ENCODE results near the gene PLAU.

The PLAU gene

DNA sequence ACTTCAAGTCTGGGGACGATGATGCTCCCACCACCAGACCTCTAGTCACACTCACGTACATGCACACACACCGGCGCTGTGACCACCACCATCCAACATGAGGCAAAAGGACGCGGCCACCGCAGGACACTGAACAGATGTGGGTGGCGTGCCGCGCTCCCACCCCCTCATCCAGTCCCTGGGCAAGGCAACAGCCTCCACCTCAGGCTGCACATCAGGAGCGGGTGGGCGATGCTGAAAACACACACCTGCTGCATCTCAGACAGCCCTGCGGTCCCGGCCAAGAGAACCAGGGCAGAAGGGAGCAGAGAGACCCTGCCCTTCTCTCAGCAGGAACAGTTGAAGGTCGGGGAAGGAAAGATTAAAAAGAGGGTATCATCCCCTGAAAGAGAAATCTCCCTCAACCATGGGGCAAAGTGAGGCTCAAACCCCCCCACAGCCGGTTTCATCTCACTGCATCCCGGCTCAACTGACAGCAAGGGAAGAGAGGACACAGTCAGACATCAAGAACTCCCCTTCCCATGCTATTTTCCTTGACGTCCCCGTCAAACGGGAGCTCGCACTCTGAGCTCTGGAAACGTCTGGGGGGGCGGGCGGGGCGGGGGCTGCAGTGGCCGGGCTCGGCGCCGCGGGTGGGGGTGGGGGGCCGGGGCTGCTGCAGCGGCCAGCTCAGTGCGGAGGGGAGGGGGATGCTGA, 37.6 kb upstream of the PLAU start:
- no peak overlapping the region for H3K27ac ChIP-seq (ENCODE audit: low read depth, low read length, poor library complexity, severe bottlenecking)

DNA sequence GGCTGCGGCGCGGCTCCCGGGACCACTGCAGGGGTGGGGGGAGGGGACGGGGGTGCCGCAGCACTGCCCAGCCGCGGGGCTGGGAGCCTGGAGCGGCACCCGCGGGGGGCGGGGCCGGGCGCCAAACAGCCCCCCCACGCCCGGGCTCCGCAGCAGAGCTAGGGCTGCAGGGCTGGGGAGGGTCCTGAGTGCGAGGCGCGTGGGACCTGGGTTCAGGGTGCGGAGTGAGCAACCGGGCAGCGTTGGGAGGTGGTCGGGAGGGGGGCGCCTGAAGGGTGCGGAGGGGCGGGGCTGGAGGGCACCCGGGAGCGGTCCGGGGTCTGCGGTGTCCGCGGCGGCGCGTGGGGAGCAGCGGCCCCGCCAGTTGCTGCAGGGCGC, 37.1 kb upstream of the PLAU start:
- Histone ChIP-seq H3K27me3 (ENCODE audit: insufficient read depth, low read length) (no peaks in the 10 kb centered on the region), H3K9me3 (ENCODE audit: low read length) (no peaks in the 10 kb centered on the region), H3K9me2 (ENCODE audit: low read depth, low read length) (no peaks in the 10 kb centered on the region), H3K79me2 (ENCODE audit: insufficient read depth, low read length) (no peaks in the 10 kb centered on the region), H3K9ac (ENCODE audit: low read length) (peak overlapping the region; percentile 73), H3K4me1 (ENCODE audit: insufficient read depth, low read length, severe bottlenecking) (peaks cover 20% of the 10 kb centered on the region), H3K27ac (ENCODE audit: low read depth, low read length, poor library complexity, severe bottlenecking) (no peak overlapping the region), H3K36me3 (ENCODE audit: insufficient read depth, low read length) (no peaks in the 10 kb centered on the region), H4K20me1 (ENCODE audit: insufficient read depth, low read length) (no peaks in the 10 kb centered on the region), H3K4me2 (ENCODE audit: low read length) (peak overlapping the region; percentile 67), H3F3A (ENCODE audit: insufficient read depth, low read length) (peaks cover 3% of the 10 kb centered on the region; the same call in 1 of the 2 replicates), H3K4me3 (ENCODE audit: low read depth, low read length, poor library complexity, severe bottlenecking) (peak overlapping the region; percentile 71), H2AFZ (ENCODE audit: low read length) (no peak overlapping the region)
- TF ChIP-seq, protein P1, sequence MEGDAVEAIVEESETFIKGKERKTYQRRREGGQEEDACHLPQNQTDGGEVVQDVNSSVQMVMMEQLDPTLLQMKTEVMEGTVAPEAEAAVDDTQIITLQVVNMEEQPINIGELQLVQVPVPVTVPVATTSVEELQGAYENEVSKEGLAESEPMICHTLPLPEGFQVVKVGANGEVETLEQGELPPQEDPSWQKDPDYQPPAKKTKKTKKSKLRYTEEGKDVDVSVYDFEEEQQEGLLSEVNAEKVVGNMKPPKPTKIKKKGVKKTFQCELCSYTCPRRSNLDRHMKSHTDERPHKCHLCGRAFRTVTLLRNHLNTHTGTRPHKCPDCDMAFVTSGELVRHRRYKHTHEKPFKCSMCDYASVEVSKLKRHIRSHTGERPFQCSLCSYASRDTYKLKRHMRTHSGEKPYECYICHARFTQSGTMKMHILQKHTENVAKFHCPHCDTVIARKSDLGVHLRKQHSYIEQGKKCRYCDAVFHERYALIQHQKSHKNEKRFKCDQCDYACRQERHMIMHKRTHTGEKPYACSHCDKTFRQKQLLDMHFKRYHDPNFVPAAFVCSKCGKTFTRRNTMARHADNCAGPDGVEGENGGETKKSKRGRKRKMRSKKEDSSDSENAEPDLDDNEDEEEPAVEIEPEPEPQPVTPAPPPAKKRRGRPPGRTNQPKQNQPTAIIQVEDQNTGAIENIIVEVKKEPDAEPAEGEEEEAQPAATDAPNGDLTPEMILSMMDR (IDR thresholded peaks at IDR 0.05; ENCODE audit: low read length), result no peak
- TF ChIP-seq EZH2 (IDR thresholded peaks at IDR 0.05; ENCODE audit: borderline replicate concordance, low read length), result no peak

More for the DNA sequence above, 37.6 kb upstream of the PLAU start:
- H3K36me3 ChIP-seq (ENCODE audit: insufficient read depth, low read length), result no peaks in the 10 kb centered on the region
- no peaks in the 10 kb centered on the region for H4K20me1 ChIP-seq (ENCODE audit: insufficient read depth, low read length)
- H3K79me2 ChIP-seq (ENCODE audit: insufficient read depth, low read length), result no peaks in the 10 kb centered on the region
- peak overlapping the region; percentile 57; the same call in 1 of the 2 replicates for H3K9ac ChIP-seq (ENCODE audit: low read length)
- H2AFZ ChIP-seq (ENCODE audit: low read length), result no peak overlapping the region
- no peaks in the 10 kb centered on the region for H3K9me2 ChIP-seq (ENCODE audit: low read depth, low read length)
- H3F3A ChIP-seq (ENCODE audit: insufficient read depth, low read length), result peaks cover 3% of the 10 kb centered on the region; the same call in 1 of the 2 replicates
- TF ChIP-seq, protein P1 (IDR thresholded peaks at IDR 0.05; ENCODE audit: low read length), result no peak
- TF ChIP-seq EZH2 (IDR thresholded peaks at IDR 0.05; ENCODE audit: borderline replicate concordance, low read length), result no peak
- H3K4me3 ChIP-seq (ENCODE audit: low read depth, low read length, poor library complexity, severe bottlenecking), result peak overlapping the region; percentile 71
- H3K4me2 ChIP-seq (ENCODE audit: low read length), result peak overlapping the region; percentile 89
- no peaks in the 10 kb centered on the region for H3K9me3 ChIP-seq (ENCODE audit: low read length)
- no peaks in the 10 kb centered on the region for H3K27me3 ChIP-seq (ENCODE audit: insufficient read depth, low read length)
- peaks cover 20% of the 10 kb centered on the region for H3K4me1 ChIP-seq (ENCODE audit: insufficient read depth, low read length, severe bottlenecking)

DNA sequence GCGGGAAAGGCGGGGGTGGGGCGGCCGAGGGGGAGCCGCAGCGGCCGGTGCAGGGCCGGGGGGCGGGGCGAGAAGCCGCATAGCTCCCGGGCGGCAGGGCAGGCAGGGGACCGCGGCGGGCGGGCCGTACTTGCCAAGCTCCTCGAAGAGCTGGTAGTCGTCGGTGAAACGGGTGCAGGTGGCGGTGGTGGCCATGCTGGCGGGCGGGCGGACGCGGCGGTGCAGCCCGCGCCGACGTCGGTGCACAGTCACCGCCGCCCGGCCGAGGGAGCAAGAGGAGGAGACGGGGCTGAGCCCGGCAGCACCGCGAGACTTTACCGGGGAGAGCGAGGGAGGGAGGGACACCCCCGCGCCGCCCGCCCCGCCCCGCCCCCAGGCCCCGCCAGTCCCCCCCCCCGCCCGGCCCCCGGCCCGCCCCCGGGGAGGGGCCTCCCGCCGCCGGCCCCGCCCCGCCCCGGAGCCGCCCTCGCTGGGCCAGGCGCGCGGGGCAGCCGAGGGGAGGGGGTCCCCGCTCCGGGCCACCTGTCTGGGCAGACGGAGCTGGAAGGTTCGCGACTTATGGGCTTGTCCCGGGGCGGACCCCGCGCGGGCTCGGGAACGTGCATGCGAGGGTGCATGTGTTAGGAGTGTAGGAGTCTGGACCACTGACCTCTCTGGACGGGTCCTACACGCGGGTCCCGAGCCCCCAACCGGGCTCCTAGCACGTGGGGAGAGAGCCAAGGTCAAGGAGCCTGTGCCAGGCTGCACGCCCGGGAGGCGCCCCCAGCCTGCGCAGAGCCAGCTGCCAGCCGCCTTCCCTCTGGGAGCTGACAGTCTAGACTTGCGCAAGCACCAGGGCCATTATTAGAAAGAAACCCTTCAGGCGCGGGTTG, 36.4 kb upstream of the PLAU start, which contains the start of gene CAMK2G:
Gene CAMK2G, minus strand, starts transcription at position 289 of the 872 bp plus-strand sequence. Its CDS starts 94 bp downstream, at position 195.
- Histone ChIP-seq H3K4me3 (ENCODE audit: low read depth, low read length, poor library complexity, severe bottlenecking) (peak within 1 kb of the TSS; percentile 71), H4K20me1 (ENCODE audit: insufficient read depth, low read length) (no peaks in the 10 kb centered on the region), H3K27ac (ENCODE audit: low read depth, low read length, poor library complexity, severe bottlenecking) (no peak within 1 kb of the TSS), H3K4me1 (ENCODE audit: insufficient read depth, low read length, severe bottlenecking) (peaks cover 20% of the 10 kb centered on the region), H3K79me2 (ENCODE audit: insufficient read depth, low read length) (no peaks in the 10 kb centered on the region), H2AFZ (ENCODE audit: low read length) (peak within 1 kb of the TSS; percentile 60; the same call in 1 of the 2 replicates), H3K36me3 (ENCODE audit: insufficient read depth, low read length) (no peaks in the 10 kb centered on the region), H3K27me3 (ENCODE audit: insufficient read depth, low read length) (no peaks in the 10 kb centered on the region), H3K9me2 (ENCODE audit: low read depth, low read length) (no peaks in the 10 kb centered on the region), H3F3A (ENCODE audit: insufficient read depth, low read length) (peaks cover 3% of the 10 kb centered on the region; the same call in 1 of the 2 replicates), H3K4me2 (ENCODE audit: low read length) (peak within 1 kb of the TSS; percentile 89), H3K9me3 (ENCODE audit: low read length) (no peaks in the 10 kb centered on the region), H3K9ac (ENCODE audit: low read length) (peak within 1 kb of the TSS; percentile 73)
- TF ChIP-seq, protein P1 (IDR thresholded peaks at IDR 0.05; ENCODE audit: low read length), result no peak
- TF ChIP-seq EZH2 (IDR thresholded peaks at IDR 0.05; ENCODE audit: borderline replicate concordance, low read length), result no peak

Data from OCI-LY1 (cell line).